ENCODE results near the gene FABP3.

FABP3 gene

GRCh38 chr1:31371121-31371959 lies 1.5 kb downstream of the FABP3 start:
- DNase-seq (ENCODE audit: low read depth) = no peak

GRCh38 chr1:31370565-31370964 lies 2.3 kb downstream of the FABP3 start:
- no peak for DNase-seq (ENCODE audit: low read depth)

GRCh38 chr1:31370021-31370420 lies 2.9 kb downstream of the FABP3 start:
- DNase-seq (ENCODE audit: low read depth) = no peak

- no peak for DNase-seq (ENCODE audit: low read depth)
Observed at GRCh38 chr1:31368611-31369107, 4.2 kb downstream of the FABP3 start.

GRCh38 chr1:31366796-31367195 lies 6.1 kb downstream of the FABP3 start:
- no peak for DNase-seq (ENCODE audit: low read depth)

GRCh38 chr1:31364561-31365250 lies 8.2 kb downstream of the FABP3 start:
- no peak for DNase-seq (ENCODE audit: low read depth)

GRCh38 chr1:31362032-31362431 lies 10.8 kb downstream of the FABP3 start:
- DNase-seq (ENCODE audit: low read depth) = no peak

- DNase-seq (ENCODE audit: low read depth) = no peak
Observed at GRCh38 chr1:31361607-31362006, 11.3 kb downstream of the FABP3 start.

- no peak for DNase-seq (ENCODE audit: low read depth)
Observed at GRCh38 chr1:31356427-31356826, 16.4 kb downstream of the FABP3 start.

- no peak for DNase-seq (ENCODE audit: low read depth)
Observed at GRCh38 chr1:31354283-31354682, 18.6 kb downstream of the FABP3 start.

- DNase-seq (ENCODE audit: low read depth) = no peak
Observed at GRCh38 chr1:31348449-31348848, 24.4 kb downstream of the FABP3 start.

GRCh38 chr1:31346785-31347184 lies 26.1 kb downstream of the FABP3 start:
- DNase-seq (ENCODE audit: low read depth) = no peak

GRCh38 chr1:31345635-31346034 lies 27.2 kb downstream of the FABP3 start:
- no peak for DNase-seq (ENCODE audit: low read depth)

- no peak for DNase-seq (ENCODE audit: low read depth)
Observed at GRCh38 chr1:31344503-31344902, 28.4 kb downstream of the FABP3 start.

- DNase-seq (ENCODE audit: low read depth) = no peak
Observed at GRCh38 chr1:31336687-31337467, 36.0 kb downstream of the FABP3 start.

GRCh38 chr1:31335007-31335406 lies 37.9 kb downstream of the FABP3 start:
- no peak for DNase-seq (ENCODE audit: low read depth)

- no peak for DNase-seq (ENCODE audit: low read depth)
Observed at GRCh38 chr1:31327381-31327780, 45.5 kb downstream of the FABP3 start.

- DNase-seq (ENCODE audit: low read depth) = no peak
Observed at GRCh38 chr1:31326461-31326860, 46.4 kb downstream of the FABP3 start.

GRCh38 chr1:31324992-31325391 lies 47.9 kb downstream of the FABP3 start:
- no peak for DNase-seq (ENCODE audit: low read depth)

- DNase-seq (ENCODE audit: low read depth) = no peak
Observed at GRCh38 chr1:31324093-31324492, 48.8 kb downstream of the FABP3 start.

- no peak for DNase-seq (ENCODE audit: low read depth)
Observed at GRCh38 chr1:31318146-31318545, 54.7 kb downstream of the FABP3 start.

- DNase-seq (ENCODE audit: low read depth) = no peak
Observed at GRCh38 chr1:31315902-31316301, 57.0 kb downstream of the FABP3 start.
